Heart left ventricle (tissue), 16 donors: ENCODE measurements around the gene CXXC5. TPM values are rescaled to one million over a fixed set of nuclear protein-coding genes. Genes with fewer than 3 reads are reported as not detected.
A peak's percentile ranks its signal among the peaks of the same experiment; 100 is the strongest.
"Not testable (repeated sequence)": the region's sequence is repeated elsewhere in the genome, so short reads cannot be mapped to it uniquely, and the experiment has no call there.

Experiments
- ATAC-seq, 4 donors: fragments of 200-7000 bp; cut with Tn5 transposase; one replicate each; pipeline ENCODE4 v1.9.1; 2020 to 2022; ENCODE audit warnings: moderate library complexity in 4 of 4, mild to moderate bottlenecking in 3 of 4, moderate number of reproducible peaks in 1 of 4
- DNase-seq, 5 donors: peaks; one replicate each; pipeline ENCODE4 v3.0.0-alpha.2; 2020
- H3K27ac ChIP-seq, 12 donors: fragments of 200-600 bp; sonication (generic) in 4 of 12; one replicate each; pipeline versions ENCODE4 v1.5.0 to v1.8.0; 2016 to 2022; ENCODE audit warnings: mild to moderate bottlenecking in 2 of 12
- H3K27me3 ChIP-seq, 9 donors: fragments of 200-600 bp; sonication (generic) in 2 of 9; one replicate each; pipeline versions ENCODE4 v1.5.1 to v1.8.0; 2016 to 2022; ENCODE audit warnings: mild to moderate bottlenecking in 3 of 9
- H3K36me3 ChIP-seq, 9 donors: fragments of 200-600 bp; sonication (generic) in 2 of 9; one replicate each; pipeline versions ENCODE4 v1.5.0 to v1.8.0; 2018 to 2022; ENCODE audit warnings: mild to moderate bottlenecking in 2 of 9
- H3K4me1 ChIP-seq, 12 donors: fragments of 200-600 bp; sonication (generic) in 4 of 12; one replicate each; pipeline versions ENCODE4 v1.5.0 to v1.8.0; 2016 to 2022; ENCODE audit warnings: mild to moderate bottlenecking in 3 of 12
- H3K4me3 ChIP-seq, 12 donors: fragments of 200-600 bp; sonication (generic) in 4 of 12; one replicate each; pipeline versions ENCODE4 v1.5.0 to v1.8.0; 2017 to 2022; ENCODE audit warnings: mild to moderate bottlenecking in 9 of 12, moderate library complexity in 4 of 12
- H3K9me3 ChIP-seq, 12 donors: fragments of 200-600 bp; sonication (generic) in 4 of 12; one replicate each; pipeline versions ENCODE4 v1.5.0 to v1.8.0; 2016 to 2022; ENCODE audit warnings: mild to moderate bottlenecking in 1 of 12
- CTCF ChIP-seq, 12 donors: fragments of 200-600 bp; sonication (generic) in 4 of 12; IDR thresholded peaks; one replicate each; pipeline versions ENCODE4 v1.5.0 to v1.8.0; 2018 to 2022; ENCODE audit warnings: antibody characterized with exemption in 12 of 12, mild to moderate bottlenecking in 5 of 12
- POLR2A ChIP-seq, 2 donors: fragments of 450-650 bp; IDR thresholded peaks; one replicate each; pipeline ENCODE4 v1.6.1; 2017; ENCODE audit warnings: antibody characterized with exemption in 2 of 2, mild to moderate bottlenecking in 2 of 2, moderate library complexity in 2 of 2
- WGBS, 4 donors: extraction: QIAGEN DNeasy Blood & Tissue Kit in 2 of 4; methylation state at CpG; one replicate each; pipeline versions ENCODE4 v1.1.5 to v1.1.7; 2013 to 2018; 5-methylcytosine and 5-hydroxymethylcytosine counted together
- intact Hi-C, 10 donors: fragments of 100-400 bp; cut with DNase I; formaldehyde crosslinking; loops; one replicate each; pipeline versions ENCODE4 v1.11.1 to v1.14.2; 2022
- polyA plus RNA-seq, 2 donors: library from polyadenylated mRNA; stranded (reverse); fragments of 200-250 nt; gene quantifications; one replicate each; pipeline ENCODE4 v1.2.3, GENCODE V29; 2013
- total RNA-seq, 9 donors: library from RNA; depleted of rRNA in 2 of 9; stranded (reverse); fragments of >200 nt in 2 of 9; fragmentation: NEBNext Ultra II Directional in 3 of 9; extraction: Animal tissue kit (Norgen Biotek cat#: 25700) in 3 of 9; gene quantifications; one replicate each; pipeline versions ENCODE4 v1.1.0 to v1.2.4, GENCODE V29; 2016 to 2023
- donor health status: ischemic (EF 13 %, LVEDD 7.1; RV severe dilation, severe dysfunction).
- donor health status: healthy with polysubstance abuse.
- donor health status: DM: no; HTN: yes; CAD: no.
- donor health status: DM: no; HTN: no; CAD: no.
- donor health status: ischemic (EF 25% LVEDD 6.9; RV normal size, moderate dysfunction).
- donor health status: ischemic (EF 25% LVEDD 5.7; RV mildly dilated, moderate dysfunction).
- donor health status: healthy.
- donor health status: DM: yes; HTN: yes; CAD: no.
- donor health status: ischemic (EF 35%, LVEDD 5.7; RV mildly dilated, moderate dysfunction).
- donor health status: nonischemic (EF 11% LVEDD 7.7; RV severe dilation, severe dysfunction).
- donor health status: DM: yes; HTN: yes; CAD: no.
- donor health status: PGD.
- donor health status: ischemic (EF 29% LVEDD 5.4; RV normal size, mild dysfunction).
- donor health status: nonischemic (EF 23%, LVEDD 6.1; RV moderate dilation, normal function).

CXXC5 gene
- total and polyA plus RNA-seq, 11 donors = 29.8 to 74.6 (median 36.3) TPM

- H3K4me3 ChIP-seq = no peak overlapping the region
- WGBS, 4 donors = 94 to 99% (median 98%) methylated on average over 8 of the region's 8 CpGs
- no peaks in the 10 kb centered on the region for H3K27me3 ChIP-seq
- no peaks in the 10 kb centered on the region for H3K9me3 ChIP-seq
- peaks cover 0 to 9% (median 0%) of the 10 kb centered on the region in 12 donors for H3K4me1 ChIP-seq
- TF ChIP-seq CTCF (IDR thresholded peaks at IDR 0.05) (no peak), POLR2A (IDR thresholded peaks at IDR 0.05) (no peak)
- H3K36me3 ChIP-seq = peaks cover 0 to 69% (median 53%) of the 10 kb centered on the region in 9 donors
- intact Hi-C loops = no loop called here
- no peak overlapping the region for H3K27ac ChIP-seq
- no peak for ATAC-seq
- no peak for DNase-seq
These were observed 42.3 kb upstream of the CXXC5 start for GRCh38 chr5:139605887-139606286.

- H3K4me3 ChIP-seq = no peak overlapping the region
- no peak for DNase-seq
- H3K27me3 ChIP-seq = no peaks in the 10 kb centered on the region
- H3K36me3 ChIP-seq = peaks cover 0 to 74% (median 34%) of the 10 kb centered on the region in 9 donors
- H3K9me3 ChIP-seq = no peaks in the 10 kb centered on the region
- TF ChIP-seq CTCF (IDR thresholded peaks at IDR 0.05) = no peak
- no peak for TF ChIP-seq POLR2A (IDR thresholded peaks at IDR 0.05)
- peak in 2 of 4 donors; percentile 16 to 23 for ATAC-seq
- WGBS, 4 donors = 77 to 84% (median 81%) methylated on average over 5 of the region's 5 CpGs
- H3K27ac ChIP-seq = no peak overlapping the region
- peaks cover 0 to 25% (median 10%) of the 10 kb centered on the region in 12 donors for H3K4me1 ChIP-seq
- intact Hi-C loops = no loop called here
These were observed 36.2 kb upstream of the CXXC5 start for GRCh38 chr5:139611703-139612584.

GRCh38 chr5:139619861-139620260 lies 28.3 kb upstream of the CXXC5 start:
- H3K36me3 ChIP-seq = peaks cover 0 to 100% (median 89%) of the 10 kb centered on the region in 9 donors
- H3K27me3 ChIP-seq = no peaks in the 10 kb centered on the region
- peaks cover 0 to 9% (median 0%) of the 10 kb centered on the region in 12 donors for H3K4me1 ChIP-seq
- TF ChIP-seq CTCF (IDR thresholded peaks at IDR 0.05) (no peak), POLR2A (IDR thresholded peaks at IDR 0.05) (no peak)
- ATAC-seq = no peak
- no peak overlapping the region for H3K4me3 ChIP-seq
- intact Hi-C loops = loop anchor here in 2 of 10 donors (5.0 kb wide), 2 partner anchors 193 to 357 kb away; no protein-coding TSS in a partner anchor
- 73 to 80% (median 79%) methylated on average over 5 of the region's 5 CpGs for whole genome bisulfite sequencing, 4 donors
- no peaks in the 10 kb centered on the region for H3K9me3 ChIP-seq
- DNase-seq = no peak
- no peak overlapping the region for H3K27ac ChIP-seq

GRCh38 chr5:139625398-139625797 lies 22.8 kb upstream of the CXXC5 start:
- H3K27me3 ChIP-seq, ATAC-seq, intact Hi-C loops, H3K4me1 ChIP-seq, H3K9me3 ChIP-seq, DNase-seq, H3K4me3 ChIP-seq, H3K27ac ChIP-seq: not testable (repeated sequence)
- WGBS, 4 donors = 80 to 94% (median 93%) methylated on average over 5 of the region's 5 CpGs
- peaks cover 0 to 98% (median 90%) of the 10 kb centered on the region in 9 donors for H3K36me3 ChIP-seq
